ENCODE results near the gene F9. TPM values are rescaled to one million over a fixed set of nuclear protein-coding genes. Genes with fewer than 3 reads are reported as not detected.

The F9 gene
- not detected for total RNA-seq

DNA sequence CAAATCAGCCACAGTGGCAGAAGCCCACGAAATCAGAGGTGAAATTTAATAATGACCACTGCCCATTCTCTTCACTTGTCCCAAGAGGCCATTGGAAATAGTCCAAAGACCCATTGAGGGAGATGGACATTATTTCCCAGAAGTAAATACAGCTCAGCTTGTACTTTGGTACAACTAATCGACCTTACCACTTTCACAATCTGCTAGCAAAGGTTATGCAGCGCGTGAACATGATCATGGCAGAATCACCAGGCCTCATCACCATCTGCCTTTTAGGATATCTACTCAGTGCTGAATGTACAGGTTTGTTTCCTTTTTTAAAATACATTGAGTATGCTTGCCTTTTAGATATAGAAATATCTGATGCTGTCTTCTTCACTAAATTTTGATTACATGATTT is at the start of gene F9:
TSS of gene F9 (plus strand) at position 190 of the 400 bp plus-strand sequence. CDS start at position 216, 26 bp downstream.

Other genes starting within 250 kb of the F9 start
- under 1 TPM; 0.12 to 0.28 TPM for gene MCF2, start 177.4 kb downstream of the F9 start, total RNA-seq